Inferior parietal cortex (tissue), 1 donor: Measurements from ENCODE around the gene ATG4C.
"Not testable (repeated sequence)": the region's sequence is repeated elsewhere in the genome, so short reads cannot be mapped to it uniquely, and the experiment has no call there.

ENCODE experiments used
- DNase-seq: peaks from one replicate; pipeline ENCODE4 v3.0.0-alpha.2; 2016; ENCODE audit errors: extremely low spot score

The ATG4C gene

GRCh38 chr1:62783736-62784508 lies at the start of gene ATG4C:
TSS of gene ATG4C (plus strand) at chr1:62784132. CDS start at chr1:62803787, 19,655 bp downstream.
- DNase-seq = peak; percentile 97

- no peak for DNase-seq
These were observed 48.3 kb upstream of the ATG4C start for GRCh38 chr1:62735491-62736171.

- not testable (repeated sequence) for DNase-seq
These were observed 43.2 kb upstream of the ATG4C start for GRCh38 chr1:62740701-62741100.

GRCh38 chr1:62744611-62745577 lies 39.0 kb upstream of the ATG4C start:
- no peak for DNase-seq

- peak; percentile 77 for DNase-seq
These were observed 37.7 kb upstream of the ATG4C start for GRCh38 chr1:62746086-62746808.

GRCh38 chr1:62746809-62747138 lies 37.2 kb upstream of the ATG4C start:
- DNase-seq = no peak

- DNase-seq = no peak
These were observed 30.6 kb upstream of the ATG4C start for GRCh38 chr1:62753031-62753965.

- DNase-seq = not testable (repeated sequence)
These were observed 29.0 kb upstream of the ATG4C start for GRCh38 chr1:62754938-62755337.

GRCh38 chr1:62756255-62756884 lies 27.6 kb upstream of the ATG4C start:
- DNase-seq = not testable (repeated sequence)

- DNase-seq = not testable (repeated sequence)
These were observed 24.6 kb upstream of the ATG4C start for GRCh38 chr1:62759232-62759875.

GRCh38 chr1:62760021-62760782 lies 23.7 kb upstream of the ATG4C start:
- not testable (repeated sequence) for DNase-seq

GRCh38 chr1:62761223-62761870 lies 22.6 kb upstream of the ATG4C start:
- not testable (repeated sequence) for DNase-seq

- not testable (repeated sequence) for DNase-seq
These were observed 21.9 kb upstream of the ATG4C start for GRCh38 chr1:62762027-62762426.

- DNase-seq = no peak
These were observed 18.0 kb upstream of the ATG4C start for GRCh38 chr1:62765981-62766380.

- not testable (repeated sequence) for DNase-seq
These were observed 15.4 kb upstream of the ATG4C start for GRCh38 chr1:62768551-62768950.

- no peak for DNase-seq
These were observed 11.2 kb upstream of the ATG4C start for GRCh38 chr1:62772607-62773295.

GRCh38 chr1:62774006-62774405 lies 9.9 kb upstream of the ATG4C start:
- no peak for DNase-seq
